AG04450 (cell line): ENCODE measurements around the gene POPDC2. TPM values are rescaled to one million over a fixed set of nuclear protein-coding genes. Genes with fewer than 3 reads are reported as not detected.

Experiments used
- CTCF ChIA-PET: fragments of 300-600, 350-600 bp; formaldehyde crosslinking; extraction: SDS; loops from one replicate; lab custom pipeline; 2022; ENCODE audit warnings: antibody characterized with exemption, inconsistent platforms; lab: Charles Lee
- POLR2A ChIA-PET: fragments of 350-600 bp; formaldehyde crosslinking; extraction: SDS; loops from one replicate; lab custom pipeline; 2021; ENCODE audit warnings: antibody characterized with exemption, inconsistent platforms; lab: Yijun Ruan, JAX
- DNase-seq: peaks from one replicate; pipeline ENCODE4 v3.0.0-alpha.2; 2011; ENCODE audit warnings: low read depth, low spot score
- H3K27ac ChIP-seq: one replicate; pipeline ENCODE4 v1.5.1; 2012; ENCODE audit warnings: low read depth, low read length, control low read depth
- H3K27me3 ChIP-seq: one replicate; pipeline ENCODE4 v1.6.0; 2012; ENCODE audit warnings: low read length; ENCODE audit not compliant: control insufficient read depth, insufficient read depth
- H3K4me3 ChIP-seq: 2 replicates; pipeline ENCODE4 v1.5.1; 2011; ENCODE audit warnings: mild to moderate bottlenecking, low read depth, low read length, control low read depth
- H3K9me3 ChIP-seq: 2 replicates; pipeline ENCODE4 v1.5.1; 2012; ENCODE audit warnings: low read length; ENCODE audit not compliant: control insufficient read depth, insufficient read depth
- CTCF ChIP-seq: IDR thresholded peaks from 2 replicates; pipeline ENCODE4 v1.5.1; 2011; ENCODE audit warnings: low read depth, low read length, control low read depth, inconsistent platforms
- polyA plus RNA-seq: library from polyadenylated mRNA; depleted of rRNA; stranded (reverse); fragments of >200 nt; gene quantifications from 2 replicates; pipeline ENCODE4 v1.2.3, GENCODE V29; 2011

Gene POPDC2
- polyA plus RNA-seq, 1 experiment, result 0.43 TPM

GRCh38 chr3:119700269-119700919 is 40.0 kb upstream of the POPDC2 start:
- CTCF ChIA-PET, result no interaction called here
- no peak for DNase-seq

DNA sequence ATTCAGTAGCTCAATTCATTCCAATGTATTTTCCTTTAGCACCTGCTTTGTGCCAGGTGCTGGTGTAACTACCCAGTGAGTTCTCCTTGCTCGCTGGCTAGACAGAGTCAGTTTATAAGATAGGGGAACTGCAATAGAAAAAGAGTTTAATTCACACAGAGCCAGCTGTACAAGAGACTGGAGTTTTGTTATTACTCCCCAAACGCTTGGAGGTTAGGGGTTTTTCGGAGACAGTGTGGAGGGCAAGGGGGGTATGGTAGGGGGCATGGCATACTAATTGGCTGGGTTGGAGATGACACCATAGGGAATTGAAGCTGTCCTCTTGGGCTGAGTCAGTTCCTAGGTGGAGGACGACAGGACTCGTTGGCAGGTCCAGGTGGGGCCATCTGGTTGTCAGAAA is 37.0 kb upstream of the POPDC2 start:
- no peaks in the 10 kb centered on the region for H3K27me3 ChIP-seq
- no peak overlapping the region for H3K4me3 ChIP-seq
- TF ChIP-seq CTCF, result no peak
- no peak for DNase-seq
- ChIA-PET CTCF (interaction anchor here (0.8 kb wide), 1 partner anchor 813 kb away, joined by 4 read pairs; no protein-coding TSS in a partner anchor), POLR2A (no interaction called here)
- no peaks in the 10 kb centered on the region; the same call in 1 of the 2 replicates for H3K9me3 ChIP-seq
- H3K27ac ChIP-seq, result no peak overlapping the region

More at GRCh38 chr3:119700269-119700919, 40.0 kb upstream of the POPDC2 start:
- no peak for TF ChIP-seq CTCF
- H3K4me3 ChIP-seq, result no peak overlapping the region
- H3K27ac ChIP-seq, result no peak overlapping the region
- peaks cover 11% of the 10 kb centered on the region for H3K27me3 ChIP-seq
- H3K9me3 ChIP-seq, result no peaks in the 10 kb centered on the region; the same call in 1 of the 2 replicates
- POLR2A ChIA-PET, result no interaction called here

GRCh38 chr3:119695480-119695879 is 35.1 kb upstream of the POPDC2 start:
- CTCF ChIA-PET, result interaction anchor here (1.0 kb wide), 1 partner anchor 14 kb away, joined by 3 read pairs; no protein-coding TSS in a partner anchor
- no peak for DNase-seq
- POLR2A ChIA-PET, result no interaction called here
- TF ChIP-seq CTCF, result no peak
- H3K27me3 ChIP-seq, result peaks cover 3% of the 10 kb centered on the region
- no peak overlapping the region for H3K27ac ChIP-seq
- no peak overlapping the region for H3K4me3 ChIP-seq
- no peaks in the 10 kb centered on the region for H3K9me3 ChIP-seq

DNA sequence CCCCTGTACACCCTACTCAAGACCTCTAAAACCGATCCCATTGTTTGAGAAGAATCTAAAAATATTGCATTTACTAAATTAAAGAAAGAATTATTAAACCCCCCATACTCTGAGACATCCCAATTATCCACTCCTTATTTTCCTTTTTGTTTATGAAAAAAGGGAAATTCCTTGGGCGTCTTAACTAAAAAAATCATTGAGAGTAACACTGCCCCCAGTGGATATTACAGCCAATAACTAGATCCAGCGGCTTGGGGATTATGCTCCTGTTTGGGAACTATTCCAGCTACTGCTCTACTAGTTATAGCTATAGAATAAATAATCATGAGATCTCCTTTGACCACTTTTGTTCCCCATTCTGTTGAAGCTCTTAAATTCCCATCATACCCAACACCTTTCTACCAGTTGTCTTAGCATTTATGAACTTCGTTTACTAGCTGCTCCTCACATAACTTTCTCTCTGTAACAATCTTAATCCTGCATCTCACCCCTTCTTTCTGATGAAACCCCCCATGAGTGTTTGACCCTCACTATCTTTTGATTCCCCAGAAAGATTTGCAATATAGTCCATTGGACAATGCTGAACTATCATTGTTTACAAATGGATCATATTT is 29.8 kb upstream of the POPDC2 start:
- CTCF ChIA-PET, result interaction anchor here (0.6 to 2.3 kb wide), 8 partner anchors 10 to 977 kb away, joined by 3 to 21 read pairs (median 4); partner anchors contain the start of gene COX17
- H3K27ac ChIP-seq, result no peak overlapping the region
- no peak for DNase-seq
- no peak overlapping the region for H3K4me3 ChIP-seq
- H3K9me3 ChIP-seq, result no peaks in the 10 kb centered on the region
- TF ChIP-seq CTCF, result peak; percentile 58
- H3K27me3 ChIP-seq, result peaks cover 9% of the 10 kb centered on the region
- POLR2A ChIA-PET, result no interaction called here

GRCh38 chr3:119683421-119683820 is 23.0 kb upstream of the POPDC2 start:
- CTCF ChIA-PET, result no interaction called here
- Histone ChIP-seq H3K27me3 (peaks cover 11% of the 10 kb centered on the region), H3K27ac (no peak overlapping the region), H3K9me3 (no peaks in the 10 kb centered on the region), H3K4me3 (no peak overlapping the region)
- DNase-seq, result no peak
- POLR2A ChIA-PET, result no interaction called here
- no peak for TF ChIP-seq CTCF
